ENCODE measurements around the gene SGK2.

The SGK2 gene

DNA sequence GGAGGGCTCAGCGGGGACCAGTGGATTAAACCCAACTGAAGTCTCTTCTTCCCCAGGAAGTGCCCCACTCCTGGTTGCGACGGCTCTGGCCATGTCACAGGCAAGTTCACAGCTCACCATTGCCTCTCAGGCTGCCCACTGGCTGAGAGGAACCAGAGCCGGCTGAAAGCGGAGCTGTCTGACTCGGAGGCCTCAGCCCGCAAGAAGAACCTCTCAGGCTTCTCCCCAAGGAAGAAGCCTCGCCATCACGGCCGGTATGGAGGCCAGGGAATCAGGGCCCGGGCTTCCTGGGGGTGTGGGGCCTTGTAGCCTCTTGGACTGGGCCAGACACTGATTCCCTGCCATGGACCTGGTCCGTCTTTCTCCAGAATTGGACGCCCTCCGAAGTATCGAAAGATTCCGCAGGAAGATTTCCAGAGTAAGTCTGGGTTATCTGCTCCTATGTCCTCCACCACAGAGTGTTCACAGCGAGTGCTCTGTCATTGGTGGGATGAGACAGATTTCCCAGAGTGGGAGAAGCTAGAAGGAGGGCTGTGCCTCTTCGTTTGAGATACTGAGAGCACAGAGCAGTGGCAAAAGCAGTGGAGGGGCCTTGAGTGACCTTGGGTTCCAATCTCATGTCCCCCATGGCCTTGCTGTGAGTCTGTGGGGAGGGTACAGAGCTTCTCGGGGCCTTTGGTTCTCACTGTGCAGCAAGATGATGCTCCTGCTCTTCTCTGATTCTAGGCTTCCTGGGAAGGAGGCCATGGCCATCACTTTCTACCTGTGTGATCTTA is 22.6 kb upstream of the SGK2 start:
- no peak for DNase-seq

DNA sequence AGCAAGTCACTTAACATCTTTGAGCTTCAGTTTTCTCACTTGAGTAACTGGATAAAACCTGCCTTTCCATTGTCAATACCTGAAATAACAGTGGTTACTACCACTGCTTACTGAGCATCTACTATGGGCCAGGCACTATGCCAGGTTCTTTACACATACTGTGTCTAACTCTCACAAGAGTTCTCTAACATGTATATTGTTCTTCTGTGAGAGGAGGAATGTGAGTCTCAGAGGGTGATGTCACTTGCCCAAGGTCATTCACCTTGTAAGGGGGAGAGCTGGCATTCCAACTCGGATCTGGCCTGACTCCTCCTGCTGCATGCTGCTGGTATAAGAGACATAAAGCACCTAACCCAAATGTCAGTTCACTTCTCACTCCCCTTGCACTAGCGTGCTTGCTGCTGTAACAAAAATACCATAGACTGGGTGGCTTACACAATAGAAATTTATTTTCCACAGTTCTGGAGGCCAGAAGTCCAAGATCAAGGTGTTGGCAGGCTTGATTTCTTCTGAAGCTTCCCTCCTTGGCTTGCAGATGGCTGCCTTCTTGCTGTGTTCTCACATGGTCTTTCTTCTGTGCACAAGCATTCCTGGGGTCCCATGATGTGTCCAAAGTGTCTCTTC is 21.9 kb upstream of the SGK2 start:
- DNase-seq: no peak

DNA sequence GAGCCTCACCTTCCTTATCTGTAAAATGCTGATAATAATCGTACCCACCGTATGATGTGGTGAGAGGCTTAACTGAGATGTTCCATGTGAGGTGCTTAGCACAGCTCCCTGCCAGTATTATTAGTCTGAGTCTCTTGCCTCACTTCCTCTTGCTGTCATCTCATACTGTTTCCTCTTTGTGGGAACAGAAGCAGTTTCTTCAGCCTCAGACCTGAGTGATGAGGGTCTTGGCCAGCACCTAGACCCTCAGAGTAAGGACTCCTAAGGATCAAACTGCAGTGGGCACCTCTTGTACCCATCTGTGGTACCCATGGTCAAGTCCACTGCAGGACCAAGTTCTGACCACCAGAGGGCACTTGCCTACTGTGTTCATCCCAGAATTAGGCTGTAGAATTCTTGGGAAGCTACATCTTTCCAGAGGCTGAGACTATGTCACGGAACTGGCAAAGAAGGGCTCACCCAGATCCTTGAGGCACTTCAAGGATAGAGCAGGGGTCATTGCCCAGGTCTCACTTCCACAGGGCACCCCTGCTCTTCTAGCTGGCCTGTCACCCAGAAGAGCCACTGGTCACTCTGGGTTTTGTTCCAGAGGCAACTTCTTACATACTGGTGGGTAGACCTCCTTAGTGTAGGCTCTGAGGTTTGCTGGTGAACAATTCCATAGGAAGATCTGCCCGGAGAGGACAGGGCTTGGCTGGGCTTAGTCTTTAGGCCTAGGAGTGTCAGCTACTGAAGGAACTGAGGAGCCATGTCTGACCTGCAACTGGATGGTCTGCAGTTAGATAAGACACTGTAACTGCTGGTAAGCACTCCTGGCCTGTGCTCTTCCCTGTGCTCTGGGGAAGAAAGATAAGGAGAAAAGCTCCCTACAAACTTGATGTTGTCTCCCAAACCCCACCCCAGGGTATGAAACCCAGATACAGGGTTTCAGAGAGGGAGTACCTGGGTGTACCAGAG is 20.6 kb upstream of the SGK2 start:
- DNase-seq: peak; percentile 31

DNA sequence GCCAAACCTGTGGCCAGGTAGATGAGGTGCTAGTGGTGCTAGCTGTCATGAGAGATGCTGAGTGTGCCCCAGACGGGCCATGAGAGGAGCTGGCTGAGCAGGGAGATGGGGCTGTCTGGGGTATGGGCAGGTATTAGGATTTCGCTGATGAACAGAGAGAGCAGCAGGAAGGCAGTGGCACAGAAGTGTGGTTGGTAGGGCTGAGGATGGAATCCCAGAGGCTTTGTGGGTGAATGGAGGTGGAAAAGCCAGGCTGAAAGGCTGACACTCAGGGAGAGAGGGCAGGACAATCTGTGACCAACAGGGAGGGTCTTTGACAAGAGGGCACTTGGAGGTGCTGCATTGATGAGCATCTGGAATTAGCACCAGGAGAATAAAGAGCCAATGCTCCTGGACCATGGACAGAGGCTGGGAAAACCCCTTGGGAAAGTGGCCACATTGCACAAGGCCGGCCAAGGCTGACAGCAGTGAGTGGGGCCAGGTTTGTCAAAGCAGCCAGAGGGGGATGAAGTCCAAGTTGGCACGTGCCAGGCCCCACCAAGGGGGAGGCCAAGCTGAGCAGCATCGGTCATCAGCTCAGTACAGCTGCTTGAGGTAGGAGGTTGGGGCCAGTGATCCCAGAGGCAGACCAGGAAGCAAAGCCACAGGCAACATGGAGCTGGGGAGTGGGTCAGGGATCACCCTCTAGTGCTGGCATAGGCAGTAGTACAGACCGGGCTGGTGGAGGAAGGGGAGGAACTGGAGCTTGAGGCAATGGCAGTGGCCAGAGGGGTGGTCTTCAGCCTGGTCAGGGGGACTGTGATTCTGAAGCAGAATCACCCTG is 19.7 kb upstream of the SGK2 start:
- DNase-seq: no peak

DNA sequence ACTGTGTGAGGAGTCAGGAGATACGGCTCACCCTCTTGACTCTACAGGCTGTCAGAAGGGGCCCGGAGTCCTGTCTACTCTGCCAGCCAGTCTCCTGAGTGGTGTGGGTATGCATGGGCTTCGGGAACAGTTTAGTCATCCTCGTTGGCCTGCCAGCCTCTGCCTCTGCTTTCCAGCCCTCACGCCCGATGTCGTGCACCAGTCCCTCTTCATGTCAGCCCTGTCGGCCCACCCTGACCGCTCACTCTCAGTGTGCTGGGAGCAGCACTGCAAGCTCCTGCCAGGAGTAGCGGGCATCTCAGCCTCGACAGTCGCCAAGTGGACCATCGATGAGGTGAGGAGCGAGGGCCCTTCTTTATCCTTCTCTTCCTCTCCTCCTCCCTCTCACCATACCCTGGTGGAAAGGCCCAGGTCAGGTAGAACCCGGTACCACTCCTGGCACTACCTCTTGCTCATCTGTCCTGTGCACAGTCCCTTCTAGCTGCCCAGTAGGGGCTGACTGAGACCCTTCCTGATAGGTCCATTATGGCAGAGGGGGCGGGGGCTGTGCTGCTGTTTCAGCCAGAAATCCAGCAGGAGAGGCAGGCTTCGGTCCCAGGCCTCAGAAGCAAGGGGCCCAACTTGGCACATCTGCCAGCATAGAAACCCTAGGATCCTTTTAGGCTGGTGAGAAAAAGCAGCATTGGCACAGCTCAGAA is 18.7 kb upstream of the SGK2 start:
- no peak for DNase-seq

DNA sequence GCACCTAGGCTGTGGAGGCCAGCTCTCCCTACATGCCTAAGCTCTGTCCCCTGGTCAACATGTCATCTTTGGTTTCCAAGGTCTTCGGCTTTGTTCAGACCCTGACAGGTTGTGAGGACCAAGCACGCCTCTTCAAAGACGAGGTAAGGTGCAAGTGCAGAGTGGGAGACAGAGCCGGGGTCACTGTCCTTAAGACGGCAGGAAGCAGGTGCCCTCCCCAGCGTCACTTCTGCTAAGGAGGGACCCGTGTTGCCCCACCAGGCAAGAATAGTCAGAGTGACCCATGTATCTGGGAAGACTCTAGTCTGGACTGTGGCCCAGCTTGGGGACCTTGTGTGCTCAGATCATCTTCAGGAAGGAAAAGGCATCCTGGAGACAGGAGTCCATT is 18.2 kb upstream of the SGK2 start:
- no peak for DNase-seq

DNA sequence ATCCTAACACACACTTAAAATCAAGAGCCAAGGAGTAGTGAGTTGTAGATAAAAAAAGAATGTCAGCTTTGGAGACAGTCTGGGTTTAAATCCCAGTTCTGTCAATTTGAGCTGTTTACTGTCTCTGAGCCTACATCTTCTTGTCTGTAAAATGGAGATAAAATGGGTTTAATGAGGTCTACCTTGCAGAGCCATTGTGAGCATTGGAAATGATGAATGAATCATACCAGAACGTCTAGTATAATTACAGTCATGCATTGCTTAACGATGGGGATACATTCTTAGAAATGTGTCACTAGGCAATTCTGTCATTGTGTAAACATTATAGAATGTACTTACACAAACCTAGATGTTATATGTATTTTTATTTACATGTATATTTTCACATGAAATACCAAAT is 17.6 kb upstream of the SGK2 start:
- DNase-seq: no peak

DNA sequence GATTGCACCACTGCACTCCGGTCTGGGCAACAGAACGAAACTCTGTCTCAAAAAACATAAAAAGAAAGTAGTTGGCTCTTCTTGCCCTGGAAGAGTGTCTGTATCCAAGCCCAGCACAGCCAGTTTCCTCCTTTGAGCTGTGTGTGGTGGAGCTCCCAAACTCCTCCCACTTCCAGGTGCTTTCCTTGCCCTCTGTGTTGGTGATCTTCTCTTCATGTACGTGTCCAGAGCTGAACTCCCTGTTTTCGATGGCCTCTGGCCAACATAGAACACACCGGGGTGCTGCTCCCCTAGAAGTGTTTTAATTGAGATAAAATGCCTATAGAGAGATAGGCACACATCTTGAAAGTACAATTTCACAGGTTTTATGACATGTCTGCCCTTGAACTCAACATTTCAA is 16.7 kb upstream of the SGK2 start:
- no peak for DNase-seq

DNA sequence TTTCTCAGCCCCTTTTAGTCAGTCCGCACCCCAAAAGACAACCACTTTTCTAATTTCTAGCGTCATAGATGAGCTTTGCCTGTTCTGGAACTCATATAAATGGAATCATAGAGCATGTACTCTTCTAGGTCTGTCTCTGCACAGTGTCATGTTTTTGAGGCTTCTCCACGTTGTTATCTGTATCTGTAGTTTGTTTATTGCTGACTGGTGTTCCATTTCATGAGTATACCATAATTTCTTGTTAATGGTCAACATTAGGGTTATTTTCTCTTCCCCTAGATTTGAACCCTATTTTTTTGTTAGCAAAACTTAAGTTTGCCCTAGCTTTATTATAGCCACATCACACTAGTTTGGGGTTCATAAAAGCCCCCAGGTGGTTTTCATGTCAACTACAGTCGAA is 16.2 kb upstream of the SGK2 start:
- no peak for DNase-seq

DNA sequence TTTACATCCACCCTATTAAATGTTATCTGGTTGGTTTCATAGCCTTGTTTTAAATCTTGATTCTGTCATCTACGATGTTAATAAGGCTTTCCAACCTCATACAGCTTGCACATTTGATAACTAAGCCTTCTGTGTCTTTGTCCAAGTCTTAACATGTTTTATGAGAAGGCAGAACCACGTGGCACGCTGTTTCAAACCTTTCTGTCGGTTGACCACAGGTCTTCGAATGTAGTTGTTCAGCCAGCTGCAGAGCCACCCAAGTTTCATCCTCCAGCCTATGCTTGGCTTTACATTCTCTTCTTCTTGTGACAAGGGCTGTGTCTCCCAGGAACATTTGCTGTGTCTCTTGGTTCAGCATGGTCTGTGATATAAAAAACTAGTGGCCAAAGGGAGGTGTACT is 15.7 kb upstream of the SGK2 start:
- DNase-seq: no peak

DNA sequence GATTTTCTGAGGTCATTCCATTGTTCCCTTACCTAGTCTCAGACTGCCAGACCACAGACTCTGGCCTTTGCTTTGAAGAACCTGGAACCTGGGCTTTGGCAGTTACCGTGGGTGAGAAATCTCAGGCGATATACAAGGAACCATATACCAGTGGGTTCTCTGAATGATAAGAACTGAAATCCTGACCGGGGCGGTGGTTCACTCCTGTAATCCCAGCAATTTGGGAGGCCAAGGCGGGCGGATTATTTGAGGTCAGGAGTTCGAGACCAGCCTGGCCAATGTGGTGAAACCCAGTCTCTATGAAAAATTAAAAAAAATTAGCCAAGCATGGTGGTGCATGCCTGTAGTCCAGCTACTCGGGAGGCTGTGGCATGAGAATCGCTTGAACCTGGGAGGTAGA is 14.3 kb upstream of the SGK2 start:
- DNase-seq: no peak

DNA sequence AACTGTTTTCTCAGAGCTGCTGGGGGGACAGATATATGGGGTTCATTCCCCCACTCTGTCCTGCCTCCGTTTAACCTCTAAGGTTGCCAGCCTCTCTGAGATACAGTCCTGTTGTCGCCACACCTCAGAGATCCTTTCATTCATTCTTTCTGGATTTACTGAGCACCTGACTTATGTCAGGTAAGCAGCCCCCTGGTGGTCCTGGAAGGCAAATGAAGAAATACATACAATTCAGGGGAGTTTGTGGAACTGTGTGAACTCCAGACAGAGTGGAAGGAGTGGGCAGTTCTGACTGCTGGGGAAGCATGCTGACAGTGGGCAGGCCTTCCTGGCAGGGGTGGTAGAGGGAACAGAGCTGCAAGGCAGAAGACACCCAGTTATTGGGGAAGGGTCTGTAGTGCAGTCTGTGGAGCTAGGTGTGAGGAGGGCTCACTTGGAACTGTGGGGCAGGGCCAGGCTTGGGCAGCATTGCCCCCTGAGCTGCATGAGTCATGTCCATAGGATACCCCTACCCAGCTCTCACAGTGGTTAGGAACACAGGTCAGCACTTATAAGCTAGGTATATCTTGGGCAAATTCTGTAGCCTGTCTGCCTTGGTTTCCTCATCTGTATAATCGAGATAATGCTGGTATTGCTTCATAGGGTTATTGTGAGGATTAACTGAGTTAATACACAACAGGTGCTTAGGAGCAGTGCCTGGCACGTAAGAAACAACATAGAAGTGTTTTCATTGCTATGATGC is 12.8 kb upstream of the SGK2 start:
- DNase-seq: no peak

DNA sequence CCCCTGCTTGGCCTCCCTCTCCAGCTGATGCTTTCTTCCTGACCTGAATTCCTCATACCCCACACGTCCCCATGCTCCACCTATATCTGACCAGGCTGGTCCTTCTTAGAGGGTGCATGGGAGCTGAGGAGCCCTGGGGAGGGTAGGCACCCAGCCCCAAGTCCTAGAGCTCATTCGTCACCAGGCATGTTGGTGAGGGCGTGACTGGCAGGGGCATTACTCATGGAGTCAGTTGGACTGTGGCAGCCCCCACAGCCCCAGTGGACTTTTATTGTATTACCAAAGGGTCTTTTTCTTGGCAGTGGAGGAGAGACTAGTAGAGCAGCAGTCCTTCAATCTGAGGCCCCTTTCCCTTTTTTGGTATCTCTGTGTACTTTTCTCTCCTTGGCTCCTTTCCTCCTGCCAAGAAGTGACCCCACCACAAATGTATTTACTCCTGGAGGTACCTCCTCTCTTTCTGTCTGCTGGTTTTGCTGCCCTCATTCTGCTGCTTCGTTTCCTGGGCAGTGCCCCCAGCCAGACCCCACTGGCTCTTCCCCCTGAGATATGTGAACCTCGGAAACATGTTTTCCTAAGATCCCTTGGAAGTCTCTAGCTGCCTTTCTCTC is 10.4 kb upstream of the SGK2 start:
- DNase-seq: no peak

DNA sequence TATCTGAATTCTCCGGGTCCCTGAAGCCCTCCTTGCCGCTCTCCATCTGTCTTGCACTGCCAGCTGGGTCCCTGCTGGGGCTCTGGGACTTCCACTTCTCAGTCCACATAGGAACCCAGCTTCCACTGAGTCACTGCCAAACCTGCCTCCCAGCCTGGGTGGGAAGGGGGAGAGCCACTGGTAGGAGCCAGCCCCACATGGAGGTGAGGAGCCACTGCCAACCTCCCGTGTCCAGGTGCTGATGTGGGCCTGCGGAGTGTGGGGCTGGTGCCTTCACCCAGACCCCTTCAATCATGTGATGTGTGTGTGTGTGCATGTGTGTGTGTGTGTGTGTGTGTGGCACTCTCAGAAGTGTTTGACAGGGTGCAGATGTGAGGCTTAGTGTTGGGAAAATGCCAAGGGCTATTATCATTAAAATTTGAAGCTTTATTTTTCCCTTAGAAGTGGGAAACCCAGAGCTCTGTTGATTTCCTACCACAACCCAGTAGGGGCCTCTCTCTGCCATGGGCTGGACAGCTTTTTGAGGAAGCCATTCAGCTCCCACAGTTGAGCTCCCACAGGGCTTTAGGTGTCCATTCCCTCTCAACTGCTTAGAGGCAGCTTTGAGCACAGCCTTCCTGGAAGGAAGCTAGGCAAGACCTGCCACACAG is 9.3 kb upstream of the SGK2 start:
- DNase-seq: no peak

DNA sequence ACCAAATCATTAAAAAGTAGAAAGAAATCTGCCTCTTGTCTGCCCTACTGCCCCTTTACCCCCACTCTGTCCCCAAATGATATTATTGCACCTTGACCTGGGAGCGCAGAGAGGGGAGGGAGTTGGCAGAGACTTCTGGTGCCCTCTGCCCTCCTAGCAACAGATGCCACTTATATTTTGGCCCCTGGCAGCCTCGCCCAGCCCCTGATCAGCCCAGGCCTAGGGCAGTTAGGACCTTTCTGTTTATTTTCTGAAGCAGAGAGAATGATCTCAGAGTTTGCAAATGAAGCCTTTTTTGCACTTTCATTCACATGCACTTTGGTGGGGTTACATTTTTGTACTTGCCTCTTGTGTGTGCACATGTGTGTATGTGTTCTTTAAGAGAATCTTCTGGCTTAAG is 8.4 kb upstream of the SGK2 start:
- DNase-seq: no peak

DNA sequence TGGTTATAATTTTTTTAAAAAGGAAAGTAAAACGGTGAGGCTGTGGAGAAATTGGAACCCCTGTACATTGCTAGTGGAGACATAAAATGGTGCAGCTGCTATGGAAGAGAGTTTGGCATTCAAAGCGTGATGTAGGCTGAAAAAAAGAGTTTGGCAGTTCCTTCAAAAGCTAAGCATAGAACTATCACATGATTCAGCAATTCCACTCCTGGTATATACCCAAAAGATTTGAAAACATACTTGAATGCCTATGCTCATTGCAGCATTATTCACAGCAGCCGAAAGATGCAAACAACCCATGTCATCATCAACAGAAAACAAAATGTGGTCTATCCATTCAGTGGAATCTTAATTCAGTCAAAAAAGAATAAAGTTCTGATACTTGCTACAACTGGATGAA is 4.5 kb upstream of the SGK2 start:
- no peak for DNase-seq

DNA sequence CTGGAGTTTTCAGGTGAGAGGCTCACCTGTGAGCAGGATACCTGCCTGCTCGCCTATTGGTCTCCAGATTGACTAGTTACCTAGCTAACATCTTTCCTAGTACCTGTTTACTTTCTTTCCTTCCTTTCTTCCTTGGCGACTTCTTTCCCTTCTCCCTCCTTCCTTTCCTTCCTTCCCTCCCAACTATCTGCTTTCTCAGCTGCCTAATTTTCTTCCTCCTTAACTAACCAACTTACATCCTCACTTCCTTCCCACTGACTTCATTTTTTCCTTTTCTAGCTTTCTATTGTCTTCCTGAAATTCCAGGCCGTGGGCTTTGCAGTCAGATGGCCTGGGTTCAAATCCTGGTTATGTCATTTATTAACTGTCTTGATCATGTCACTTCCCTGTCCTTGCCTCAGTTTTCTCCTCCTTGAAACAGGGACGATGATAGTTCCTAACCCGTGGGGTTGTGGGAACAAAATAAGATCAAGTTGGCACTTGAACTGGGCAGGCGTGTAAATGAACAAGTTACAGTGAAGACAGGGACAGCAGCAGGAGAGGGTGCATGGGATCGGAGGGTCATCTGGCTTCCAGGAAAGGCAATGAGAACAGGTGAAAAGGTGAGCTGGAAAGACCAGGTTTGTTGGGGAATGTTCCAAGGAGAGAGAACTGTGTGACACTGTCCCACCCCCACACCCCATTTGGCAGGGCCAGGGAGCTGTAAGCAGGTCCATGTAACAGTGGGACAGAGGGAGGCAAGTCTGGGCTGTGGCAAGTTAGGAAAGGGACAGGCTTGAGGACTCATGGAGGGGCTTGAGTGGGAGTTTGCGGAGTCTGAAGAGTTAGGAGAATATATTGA is 540 bp downstream of the SGK2 start:
- no peak for DNase-seq

DNA sequence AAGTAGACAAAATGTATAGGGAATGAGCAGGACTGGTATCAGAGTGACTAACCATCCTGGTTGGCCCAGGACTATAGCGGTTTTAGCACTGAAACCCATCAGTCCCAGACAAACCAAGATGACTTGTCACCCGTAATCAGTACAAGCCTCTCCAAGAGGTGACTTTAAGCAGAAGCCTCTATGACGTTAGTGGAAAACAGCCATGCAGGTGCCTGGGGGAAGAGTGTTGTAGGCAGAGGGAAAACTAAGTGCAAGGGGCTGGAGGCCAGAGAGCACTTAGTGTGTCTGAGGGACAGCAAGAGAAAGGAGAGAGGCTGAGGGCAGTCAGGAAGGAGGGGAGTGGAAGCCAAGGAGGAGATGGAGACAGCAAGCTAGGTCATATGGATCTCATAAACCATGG is 2.1 kb downstream of the SGK2 start:
- no peak for DNase-seq

DNA sequence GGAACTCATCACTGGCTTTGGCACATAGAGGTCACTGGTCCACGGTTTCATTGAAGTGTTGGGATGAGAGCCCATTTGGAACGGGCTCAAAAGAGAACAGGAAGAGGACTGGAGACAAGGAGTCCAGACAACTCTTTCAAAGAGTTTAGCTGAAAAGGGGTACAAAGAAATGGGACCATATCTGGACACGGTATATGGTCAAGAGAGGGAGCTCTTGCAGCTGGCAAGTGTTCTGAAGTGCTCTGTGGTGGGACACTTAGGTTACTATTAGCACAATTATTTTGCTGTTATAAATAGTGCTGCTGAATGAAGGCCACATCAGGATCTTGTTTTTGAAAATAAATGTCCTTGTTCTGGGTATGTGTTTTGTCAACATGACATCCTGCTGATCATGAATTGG is 4.6 kb downstream of the SGK2 start:
- no peak for DNase-seq

DNA sequence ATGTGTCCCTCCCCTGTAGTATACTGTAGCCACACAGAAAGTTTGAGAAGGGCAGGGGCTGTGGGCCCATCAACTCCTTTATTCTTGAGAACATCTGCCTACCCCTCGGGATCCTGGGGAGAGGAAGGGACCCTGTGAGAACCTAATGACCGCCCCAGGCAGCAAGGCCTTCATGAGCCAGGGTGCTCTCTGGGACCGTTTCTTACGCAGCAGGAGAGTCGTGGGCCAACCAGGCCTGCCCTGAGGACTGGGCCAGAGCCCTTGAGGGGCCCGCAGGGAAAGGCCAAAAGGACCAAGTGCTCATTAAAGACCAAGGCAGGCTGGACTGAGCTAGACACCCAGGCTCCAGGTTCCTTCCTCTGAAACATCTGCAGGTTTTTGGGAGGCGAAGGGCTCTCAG is 5.2 kb downstream of the SGK2 start:
- no peak for DNase-seq
